Measurements from ENCODE around the gene CELSR3.

Gene CELSR3

GRCh38 chr3:48664313-48664644, 1.6 kb upstream of the CELSR3 start:
- H3K27ac ChIP-seq, result peak overlapping the region; percentile 95
- TF ChIP-seq, protein P1, sequence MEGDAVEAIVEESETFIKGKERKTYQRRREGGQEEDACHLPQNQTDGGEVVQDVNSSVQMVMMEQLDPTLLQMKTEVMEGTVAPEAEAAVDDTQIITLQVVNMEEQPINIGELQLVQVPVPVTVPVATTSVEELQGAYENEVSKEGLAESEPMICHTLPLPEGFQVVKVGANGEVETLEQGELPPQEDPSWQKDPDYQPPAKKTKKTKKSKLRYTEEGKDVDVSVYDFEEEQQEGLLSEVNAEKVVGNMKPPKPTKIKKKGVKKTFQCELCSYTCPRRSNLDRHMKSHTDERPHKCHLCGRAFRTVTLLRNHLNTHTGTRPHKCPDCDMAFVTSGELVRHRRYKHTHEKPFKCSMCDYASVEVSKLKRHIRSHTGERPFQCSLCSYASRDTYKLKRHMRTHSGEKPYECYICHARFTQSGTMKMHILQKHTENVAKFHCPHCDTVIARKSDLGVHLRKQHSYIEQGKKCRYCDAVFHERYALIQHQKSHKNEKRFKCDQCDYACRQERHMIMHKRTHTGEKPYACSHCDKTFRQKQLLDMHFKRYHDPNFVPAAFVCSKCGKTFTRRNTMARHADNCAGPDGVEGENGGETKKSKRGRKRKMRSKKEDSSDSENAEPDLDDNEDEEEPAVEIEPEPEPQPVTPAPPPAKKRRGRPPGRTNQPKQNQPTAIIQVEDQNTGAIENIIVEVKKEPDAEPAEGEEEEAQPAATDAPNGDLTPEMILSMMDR (conservative IDR thresholded peaks at IDR 0.05; ENCODE audit: low read depth), result peak; percentile 64
- ChIA-PET CTCF (interaction anchor here (0.7 to 0.8 kb wide), 3 partner anchors 9 to 713 kb away, joined by 3 to 5 read pairs (median 4); no protein-coding TSS in a partner anchor), POLR2A (ENCODE audit: low non-redundant PET) (no interaction called here)
- no peak for DNase-seq (ENCODE audit: low spot score)

- peak overlapping the region; percentile 95 for H3K27ac ChIP-seq
- CTCF ChIA-PET, result interaction anchor here (0.7 to 1.0 kb wide), 4 partner anchors 10 to 714 kb away, joined by 3 to 5 read pairs (median 4); partner anchors contain the start of gene NCKIPSD
- POLR2A ChIA-PET (ENCODE audit: low non-redundant PET), result no interaction called here
- DNase-seq (ENCODE audit: low spot score), result peak; percentile 97
- TF ChIP-seq, protein P1 (conservative IDR thresholded peaks at IDR 0.05; ENCODE audit: low read depth), result peak; percentile 86
These were observed 1.0 kb upstream of the CELSR3 start for GRCh38 chr3:48663489-48664312.

DNA sequence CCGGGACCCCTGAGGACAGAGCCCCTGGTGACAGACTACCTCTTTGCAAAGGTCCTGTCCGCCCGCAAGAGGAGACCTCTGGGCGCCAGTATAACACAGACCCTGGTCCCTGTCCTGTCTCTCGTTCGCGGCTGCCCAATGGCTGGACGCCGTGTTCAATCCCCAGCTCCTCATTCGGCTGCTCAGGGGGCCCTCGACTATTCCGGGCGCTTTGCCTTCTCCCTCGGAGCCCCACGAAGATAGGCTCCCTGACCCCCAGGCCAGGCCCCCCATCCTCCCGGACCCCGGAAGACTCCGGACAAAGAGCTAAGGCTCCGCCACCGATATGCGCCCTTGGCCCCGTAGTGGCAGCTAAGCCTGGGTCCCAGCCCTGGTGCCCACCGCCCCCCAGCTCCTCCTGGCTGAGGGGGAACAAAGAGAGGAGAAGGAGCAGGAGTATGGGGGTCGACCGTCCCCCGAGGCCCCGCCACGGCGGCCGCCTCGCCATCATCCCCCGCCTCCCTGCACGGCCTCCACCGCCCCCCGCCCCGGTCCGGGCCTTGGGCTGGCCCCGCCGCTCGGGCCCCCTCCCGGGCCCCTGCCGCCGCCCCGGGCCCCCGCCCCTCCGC, 437 bp downstream of the CELSR3 start:
- CTCF ChIA-PET, result interaction anchor here (0.6 to 1.0 kb wide), 3 partner anchors 24 to 38 kb away, joined by 3 to 6 read pairs (median 3); partner anchors contain the start of gene NCKIPSD
- DNase-seq (ENCODE audit: low spot score), result no peak
- peak overlapping the region; percentile 95 for H3K27ac ChIP-seq
- TF ChIP-seq, protein P1 (conservative IDR thresholded peaks at IDR 0.05; ENCODE audit: low read depth), result no peak
- POLR2A ChIA-PET (ENCODE audit: low non-redundant PET), result no interaction called here

DNA sequence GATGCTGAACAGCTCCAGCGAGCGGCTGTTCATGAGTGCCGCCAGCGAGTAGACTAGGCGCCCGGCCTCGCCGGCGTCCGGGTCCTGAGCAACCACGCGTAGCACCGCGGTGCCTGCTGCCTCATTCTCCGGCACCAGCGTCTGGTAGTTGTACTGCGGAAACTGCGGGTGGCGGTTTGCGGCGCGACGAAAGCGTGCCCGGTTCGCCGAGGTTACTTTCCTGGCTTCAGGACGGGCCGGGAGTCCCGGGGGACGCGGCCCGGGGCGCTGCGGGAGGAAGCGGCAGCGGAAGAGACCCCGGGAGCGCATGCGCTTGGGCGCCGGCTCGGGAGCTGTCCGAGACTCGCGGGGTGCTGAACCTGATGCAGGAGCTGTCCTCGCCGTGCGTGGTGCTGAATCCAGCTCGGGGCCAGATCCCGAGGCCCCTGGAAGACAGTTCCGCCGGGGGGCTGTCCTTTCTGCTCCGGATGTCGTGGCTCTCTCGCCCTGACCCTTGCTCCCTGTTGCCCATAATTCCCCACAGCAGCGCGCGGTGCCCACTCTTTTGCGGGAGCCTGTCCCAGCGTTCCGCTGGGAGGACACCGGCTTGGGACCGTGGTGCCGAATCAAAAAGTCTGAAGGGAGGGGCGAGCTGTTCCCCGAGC, 1.1 kb downstream of the CELSR3 start:
- DNase-seq (ENCODE audit: low spot score), result peak; percentile 58
- H3K27ac ChIP-seq, result peak overlapping the region; percentile 95
- TF ChIP-seq, protein P1 (conservative IDR thresholded peaks at IDR 0.05; ENCODE audit: low read depth), result no peak
- ChIA-PET CTCF (interaction anchor here (0.6 to 0.7 kb wide), 2 partner anchors 36 to 37 kb away, joined by 3 to 6 read pairs; no protein-coding TSS in a partner anchor), POLR2A (ENCODE audit: low non-redundant PET) (no interaction called here)

DNA sequence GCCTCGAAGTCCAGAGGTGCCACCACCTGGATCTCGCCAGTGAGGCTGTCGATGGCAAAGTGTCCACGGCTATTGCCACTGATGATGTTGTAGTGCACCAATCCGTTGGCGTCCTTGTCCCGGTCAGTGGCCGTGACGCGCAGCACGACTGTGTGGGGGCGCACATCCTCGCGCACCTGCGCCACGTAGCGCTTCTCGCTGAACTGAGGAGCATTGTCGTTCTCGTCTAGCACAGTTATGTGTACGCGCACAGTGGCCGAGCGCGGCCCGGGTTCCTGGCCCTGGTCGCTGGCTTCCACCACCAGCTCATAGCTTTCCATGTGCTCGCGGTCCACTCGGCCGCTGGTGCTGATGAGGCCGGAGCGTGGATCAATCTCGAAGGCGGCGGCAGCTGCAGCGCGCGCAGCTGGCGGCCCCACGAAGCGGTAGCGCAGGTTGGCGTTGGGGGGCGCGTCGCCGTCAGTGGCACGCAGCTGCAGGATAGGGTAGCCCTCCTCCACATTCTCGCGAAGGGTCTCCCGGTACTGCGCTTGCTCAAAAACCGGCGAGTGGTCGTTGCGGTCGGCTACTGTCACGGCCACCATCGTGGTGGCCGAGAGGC, 1.8 kb downstream of the CELSR3 start:
- POLR2A ChIA-PET (ENCODE audit: low non-redundant PET), result no interaction called here
- CTCF ChIA-PET, result no interaction called here
- no peak for DNase-seq (ENCODE audit: low spot score)
- H3K27ac ChIP-seq, result no peak overlapping the region
- TF ChIP-seq, protein P1 (conservative IDR thresholded peaks at IDR 0.05; ENCODE audit: low read depth), result no peak

DNA sequence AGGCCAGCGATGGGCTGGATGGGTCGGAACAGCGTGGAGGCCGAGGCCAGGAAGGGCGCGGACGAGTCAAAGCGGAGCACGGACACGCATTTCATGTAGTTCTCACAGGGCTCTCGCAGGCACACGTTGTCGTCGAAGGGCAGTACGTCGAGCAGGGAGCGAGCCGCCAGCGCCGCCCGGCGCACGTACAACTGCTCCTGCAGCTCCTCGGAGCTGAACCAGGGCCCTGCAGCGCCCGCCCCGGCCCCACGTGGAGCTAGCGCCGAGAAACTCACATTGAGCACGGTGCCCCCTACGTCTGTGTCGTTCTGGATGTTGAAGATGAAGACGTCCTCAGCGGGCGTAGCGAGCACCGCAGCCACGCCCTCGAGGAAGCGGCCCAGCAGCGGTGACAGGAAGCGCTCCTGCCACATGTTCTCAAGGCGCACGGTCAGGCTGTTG, 5.8 kb downstream of the CELSR3 start:
- CTCF ChIA-PET, result interaction anchor here (1.0 kb wide), 1 partner anchor 23 kb away, joined by 3 read pairs; no protein-coding TSS in a partner anchor
- peak overlapping the region; percentile 86 for H3K27ac ChIP-seq
- POLR2A ChIA-PET (ENCODE audit: low non-redundant PET), result no interaction called here
- TF ChIP-seq, protein P1 (conservative IDR thresholded peaks at IDR 0.05; ENCODE audit: low read depth), result no peak
- no peak for DNase-seq (ENCODE audit: low spot score)

All from RWPE1 (cell line).